K562 (cell line): ENCODE measurements around the gene TMEM132C. TPM values are rescaled to one million over a fixed set of nuclear protein-coding genes. Genes with fewer than 3 reads are reported as not detected.

Experiments
- ATAC-seq: fragments of 200-7000 bp; cut with Tn5 transposase; 3 replicates; pipeline ENCODE4 v1.9.1; 2020; ENCODE audit warnings: moderate library complexity
- BruUV-seq: library from RNA; stranded (reverse); fragments of 400-500 nt; replicated peaks from 2 replicates; lab custom pipeline; 2021; lab: Mats Ljungman, UMichigan
- CTCF ChIA-PET: fragments of 300-600 bp; formaldehyde crosslinking; extraction: SDS; loops from one replicate; lab custom pipeline; 2021; ENCODE audit warnings: low intra/inter-chr PET ratio; lab: Yijun Ruan, JAX
- POLR2A ChIA-PET: fragments of 300-600, 350-650 bp; sonication (Branson Sonifier 250); formaldehyde crosslinking; extraction: SDS; loops from one replicate; lab custom pipeline; 2021; ENCODE audit warnings: antibody characterized with exemption, inconsistent platforms; lab: Yijun Ruan, JAX
- DNase-seq, 4 experiments: peaks; one replicate each; pipeline versions ENCODE4 v3.0.0 to v3.0.0-alpha.2; 2011 to 2018; ENCODE audit warnings: low spot score in 3 of 4, mixed read lengths in 3 of 4; ENCODE audit errors: extremely low read depth in 1 of 4
- FAIRE-seq: peaks from 2 replicates; lab custom pipeline; 2011; peaks lifted over from hg19 to GRCh38; lab: Jason Lieb, UNC
- H2AFZ ChIP-seq: 2 replicates; pipeline ENCODE4 v1.6.0; 2011; ENCODE audit warnings: low read depth, low read length, control low read depth, inconsistent platforms
- H3K27ac ChIP-seq: fragments of 200-600 bp; 3 replicates; pipeline ENCODE4 v1.8.0; 2011; ENCODE audit warnings: low read depth, mild to moderate bottlenecking, control low read depth, inconsistent platforms, low read length, moderate library complexity, mixed read lengths; ENCODE audit errors: extremely low read depth
- H3K27me3 ChIP-seq, 2 experiments: fragments of 300-600 bp in 1 of 2; 2 replicates in 1 of 2; 3 replicates in 1 of 2; pipeline versions ENCODE4 v1.6.0 to v1.8.0; 2011; ENCODE audit warnings: inconsistent platforms in 2 of 2, low read length in 2 of 2, mild to moderate bottlenecking in 1 of 2, mixed read lengths in 1 of 2, moderate library complexity in 1 of 2; ENCODE audit not compliant: control insufficient read depth in 2 of 2, insufficient read depth in 2 of 2
- H3K36me3 ChIP-seq: fragments of 300-600 bp; 3 replicates; pipeline ENCODE4 v1.8.0; 2011; ENCODE audit warnings: mild to moderate bottlenecking, low read length, inconsistent platforms; ENCODE audit not compliant: control insufficient read depth, insufficient read depth
- H3K4me1 ChIP-seq, 2 experiments: fragments of 200-600 bp in 1 of 2; replicated peaks in 1 of 2; 2 replicates in 1 of 2; 3 replicates in 1 of 2; pipeline versions ENCODE4 v1.5.1 to v1.8.0; 2011; ENCODE audit warnings: inconsistent platforms in 2 of 2, low read length in 2 of 2, mild to moderate bottlenecking in 1 of 2, mixed read lengths in 1 of 2, moderate library complexity in 1 of 2; ENCODE audit not compliant: control insufficient read depth in 2 of 2, insufficient read depth in 2 of 2
- H3K4me2 ChIP-seq: 2 replicates; pipeline ENCODE4 v1.6.1; 2011; ENCODE audit warnings: low read length, control low read depth, inconsistent platforms, mixed read lengths; ENCODE audit not compliant: insufficient read depth
- H3K4me3 ChIP-seq: fragments of 200-600 bp; sonication (generic), shearing (Covaris generic); 2 replicates; pipeline ENCODE4 v1.5.1; 2016; ENCODE audit warnings: control low read depth, inconsistent platforms
- H3K79me2 ChIP-seq: fragments of 200-600 bp; 3 replicates; pipeline ENCODE4 v1.8.0; 2011; ENCODE audit warnings: low read length, inconsistent platforms; ENCODE audit not compliant: control insufficient read depth, insufficient read depth
- H3K9ac ChIP-seq, 2 experiments: 2 replicates each; pipeline versions ENCODE4 v1.6.0 to v1.6.1; 2011; ENCODE audit warnings: low read depth in 2 of 2, low read length in 2 of 2, control low read depth in 1 of 2, inconsistent platforms in 1 of 2, mild to moderate bottlenecking in 1 of 2, mixed read lengths in 1 of 2; ENCODE audit not compliant: insufficient read depth in 1 of 2
- H3K9me1 ChIP-seq: one replicate; pipeline ENCODE4 v1.6.0; 2011; ENCODE audit warnings: inconsistent platforms, mild to moderate bottlenecking, low read length, moderate library complexity; ENCODE audit not compliant: control insufficient read depth, insufficient read depth
- H3K9me3 ChIP-seq: replicated peaks from 2 replicates; pipeline ENCODE4 v1.5.1; 2011; ENCODE audit warnings: low read depth, low read length, inconsistent platforms; ENCODE audit not compliant: control insufficient read depth, insufficient read depth
- H4K20me1 ChIP-seq: replicated peaks from 2 replicates; pipeline ENCODE4 v1.6.1; 2011; ENCODE audit warnings: low read length, inconsistent platforms, mixed read lengths; ENCODE audit not compliant: control insufficient read depth, insufficient read depth
- E2F5 ChIP-seq: sonication (generic); formaldehyde crosslinking; IDR thresholded peaks from 2 replicates; pipeline ENCODE4 v1.8.0; 2022; ENCODE audit warnings: mild to moderate bottlenecking, missing genetic modification reagents
- GABPB1 ChIP-seq: sonication (generic); formaldehyde crosslinking; IDR thresholded peaks from 2 replicates; pipeline ENCODE4 v1.8.0; 2022; ENCODE audit warnings: mild to moderate bottlenecking, missing genetic modification reagents
- KLF6 ChIP-seq: fragments of 250-450 bp; sonication (Bioruptor Pico); IDR thresholded peaks from 2 replicates; pipeline ENCODE4 v1.4.0; 2020; ENCODE audit warnings: mild to moderate bottlenecking, moderate library complexity, borderline replicate concordance
- NCOA1 ChIP-seq: fragments of 450-650 bp; IDR thresholded peaks from 2 replicates; pipeline ENCODE4 v1.6.1; 2016; ENCODE audit warnings: low read depth
- SNIP1 ChIP-seq: fragments of 450-650 bp; IDR thresholded peaks from 2 replicates; pipeline ENCODE4 v1.7.1; 2017; ENCODE audit warnings: low read depth, mild to moderate bottlenecking
- TGIF2 ChIP-seq: sonication (generic); formaldehyde crosslinking; IDR thresholded peaks from 2 replicates; pipeline ENCODE4 v1.8.1; 2022; ENCODE audit warnings: mild to moderate bottlenecking, missing genetic modification reagents, moderate library complexity
- ZBED1 ChIP-seq: IDR thresholded peaks from 2 replicates; pipeline ENCODE4 v1.6.1; 2014
- ZKSCAN8 ChIP-seq: fragments of 200-800 bp; sonication (Bioruptor generic); IDR thresholded peaks from 2 replicates; pipeline ENCODE4 v1.6.1; 2016; ENCODE audit warnings: missing genetic modification characterization, missing compliant biosample characterization
- ZNF583 ChIP-seq: fragments of 250-450 bp; sonication (Bioruptor Pico); IDR thresholded peaks from 2 replicates; pipeline ENCODE4 v1.4.0; 2020
- whole genome bisulfite sequencing: fragments of 100-300 bp; shearing (Covaris generic); methylation state at CpG from one replicate; pipeline ENCODE4 v1.1.6; 2016; ENCODE audit warnings: low coverage, mixed read lengths; ENCODE audit not compliant: insufficient coverage; ENCODE audit errors: missing lambda C conversion rate; 5-methylcytosine and 5-hydroxymethylcytosine counted together
- in situ Hi-C: fragments of 300-500 bp; cut with MboI; formaldehyde crosslinking; loops from 4 replicates; pipeline ENCODE4 v1.15.0; 2018; ENCODE audit warnings: inconsistent platforms, mixed read lengths
- intact Hi-C: fragments of 100-400 bp; cut with micrococcal nuclease; formaldehyde crosslinking; loops from 2 replicates; pipeline ENCODE4 v1.14.2; 2022
- polyA plus RNA-seq, 8 experiments: library from polyadenylated mRNA; depleted of rRNA in 4 of 8; stranded (reverse) in 5 of 8; unstranded in 3 of 8; fragments of >200 nt; fragmentation: Nextera tagmentation in 2 of 8; fragmentation: Illumina TruSeq in 1 of 8; extraction: Ambion mirVana in 2 of 8; extraction: Trizol in 1 of 8; gene quantifications; 2 replicates each; pipeline versions ENCODE4 v1.2.1 to v1.2.3, GENCODE V29; 2011 to 2014; ENCODE audit warnings: inconsistent platforms in 1 of 8, missing spikeins in 1 of 8
- total RNA-seq, 7 experiments: library from RNA; depleted of rRNA in 6 of 7; stranded (reverse); fragments of >200 nt in 6 of 7; fragmentation: Illumina TruSeq in 2 of 7; extraction: Trizol in 2 of 7; gene quantifications; 2 replicates each; pipeline versions ENCODE4 v1.2.1 to v1.2.3, GENCODE V29; 2011 to 2021; ENCODE audit warnings: low replicate concordance in 1 of 7

Gene TMEM132C
- total and polyA plus RNA-seq, 9 of the 15 experiments (the other 6 are each of a cell fraction or from before 2014, with no cell fraction given), result not detected

GRCh38 chr12:128367961-128368360 lies 101.0 kb downstream of the TMEM132C start:
- H3K9ac ChIP-seq, result no peak overlapping the region
- H3K9me1 ChIP-seq, result no peaks in the 10 kb centered on the region
- DNase-seq (no peak), ATAC-seq (no peak), FAIRE-seq (no peak)
- H2AFZ ChIP-seq, result no peak overlapping the region
- ChIA-PET CTCF (no interaction called here), POLR2A (no interaction called here)
- H3K4me2 ChIP-seq, result no peak overlapping the region
- no peaks in the 10 kb centered on the region for H3K36me3 ChIP-seq
- H3K9me3 ChIP-seq, result no peaks in the 10 kb centered on the region
- no TSS peak for BruUV-seq
- no peaks in the 10 kb centered on the region for H4K20me1 ChIP-seq
- intact Hi-C loops (no loop called here), in situ Hi-C loops (no loop called here)
- WGBS, result 3% methylated on average over 7 of the region's 7 CpGs
- H3K79me2 ChIP-seq, result no peaks in the 10 kb centered on the region
- no peak overlapping the region for H3K27ac ChIP-seq
- TF ChIP-seq KLF6, result no peak
- TF ChIP-seq ZNF583 (CRISPR knock-in tag), result no peak
- no peak for TF ChIP-seq ZKSCAN8
- no peak for TF ChIP-seq TGIF2 (CRISPR knock-in tag)
- TF ChIP-seq SNIP1, result no peak
- no peak for TF ChIP-seq E2F5 (CRISPR knock-in tag)
- no peak for TF ChIP-seq GABPB1 (CRISPR knock-in tag)
- TF ChIP-seq NCOA1, result no peak
- TF ChIP-seq ZBED1, result no peak
- no peak overlapping the region for H3K4me3 ChIP-seq
- no peaks in the 10 kb centered on the region for H3K4me1 ChIP-seq
- H3K27me3 ChIP-seq, result peaks cover 6 to 25% of the 10 kb centered on the region in 2 experiments; a peak in 4 of 5 replicates
